HCT116 (cell line): ENCODE results near the gene MAMLD1.

Source experiments
- CEBPB ChIP-seq: IDR thresholded peaks from 2 replicates; pipeline ENCODE4 v1.6.1; 2012; ENCODE audit warnings: low read depth
- EZH2 ChIP-seq: fragments of 200-600 bp; sonication (generic); IDR thresholded peaks from 2 replicates; pipeline ENCODE4 v1.6.1; 2017; ENCODE audit warnings: antibody characterized with exemption, mixed run types
- EZH2phosphoT487 ChIP-seq: fragments of 200-600 bp; IDR thresholded peaks from 2 replicates; pipeline ENCODE4 v1.6.1; 2018; ENCODE audit warnings: antibody characterized with exemption, borderline replicate concordance
- FOSL1 ChIP-seq: IDR thresholded peaks from 2 replicates; pipeline ENCODE4 v1.6.1; 2012; ENCODE audit warnings: low read depth
- JUND ChIP-seq: IDR thresholded peaks from 2 replicates; pipeline ENCODE4 v1.6.1; 2012
- POLR2A ChIP-seq: IDR thresholded peaks from 2 replicates; pipeline ENCODE4 v1.7.0; 2011; ENCODE audit warnings: borderline replicate concordance; ENCODE audit not compliant: insufficient read depth, insufficient read length; ENCODE audit errors: extremely low read depth
- POLR2AphosphoS5 ChIP-seq: IDR thresholded peaks from 2 replicates; pipeline ENCODE4 v1.6.1; 2011; ENCODE audit warnings: mild to moderate bottlenecking, low read depth, low read length, moderate library complexity
- RAD21 ChIP-seq: IDR thresholded peaks from 2 replicates; pipeline ENCODE4 v1.6.1; 2012; ENCODE audit warnings: low read depth, mild to moderate bottlenecking
- SP1 ChIP-seq: IDR thresholded peaks from 2 replicates; pipeline ENCODE4 v1.6.1; 2012; ENCODE audit warnings: low read depth
- ZBTB33 ChIP-seq: IDR thresholded peaks from 2 replicates; pipeline ENCODE4 v1.6.1; 2011; ENCODE audit warnings: mild to moderate bottlenecking, low read length, moderate library complexity; ENCODE audit not compliant: insufficient replicate concordance; ENCODE audit errors: extremely low read depth
- ZFX ChIP-seq: fragments of 450-650 bp; IDR thresholded peaks from 2 replicates; pipeline ENCODE4 v1.6.1; 2017
- ZNF274 ChIP-seq: fragments of 200-500 bp; sonication (Bioruptor generic); IDR thresholded peaks from 2 replicates; pipeline ENCODE4 v1.6.1; 2014; ENCODE audit warnings: mild to moderate bottlenecking, low read depth, low read length, inconsistent platforms
- TF ChIP-seq, protein P1 (sequence below), 3 experiments: fragments of 200-600 bp in 1 of 3; sonication (generic) in 1 of 3; IDR thresholded peaks in 2 of 3; conservative IDR thresholded peaks in 1 of 3; 2 replicates each; pipeline ENCODE4 v1.5.1; 2012 to 2017; ENCODE audit warnings: low read depth in 2 of 3, low read length in 2 of 3, antibody characterized with exemption in 1 of 3, borderline replicate concordance in 1 of 3, control low read depth in 1 of 3, mild to moderate bottlenecking in 1 of 3, mixed read lengths in 1 of 3, mixed run types in 1 of 3, moderate library complexity in 1 of 3; ENCODE audit not compliant: insufficient read depth in 1 of 3

DNA sequence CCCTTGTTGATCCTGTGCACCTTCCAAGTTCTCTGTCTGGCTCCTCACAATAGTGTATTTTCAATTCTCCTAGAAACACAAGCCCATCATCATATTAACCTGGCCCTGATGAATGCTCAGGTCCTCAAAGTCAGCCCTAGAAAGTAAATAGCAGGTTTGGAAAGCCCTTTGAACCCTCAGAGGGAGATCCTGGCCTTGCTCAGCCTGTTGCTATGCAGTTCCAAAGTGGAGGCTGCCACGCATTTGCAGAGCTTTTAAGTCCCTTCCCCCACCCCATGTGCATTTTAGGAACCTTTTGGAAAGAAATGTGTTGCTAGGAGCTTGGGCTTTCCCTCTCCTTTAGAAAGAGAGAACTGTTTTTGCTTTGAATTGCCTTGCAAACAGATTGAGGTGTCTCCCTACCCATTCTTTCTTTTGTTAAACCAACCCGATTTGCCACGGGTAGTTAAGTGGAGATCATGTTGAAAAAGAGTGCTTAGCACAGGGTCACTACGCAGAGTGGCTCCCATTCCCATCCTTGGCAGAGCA is 12.2 kb downstream of the MAMLD1 start:
- no peak for TF ChIP-seq ZBTB33
- TF ChIP-seq ZFX = no peak
- TF ChIP-seq CEBPB = no peak
- TF ChIP-seq JUND = no peak
- no peak for TF ChIP-seq POLR2AphosphoS5
- TF ChIP-seq, protein P1, sequence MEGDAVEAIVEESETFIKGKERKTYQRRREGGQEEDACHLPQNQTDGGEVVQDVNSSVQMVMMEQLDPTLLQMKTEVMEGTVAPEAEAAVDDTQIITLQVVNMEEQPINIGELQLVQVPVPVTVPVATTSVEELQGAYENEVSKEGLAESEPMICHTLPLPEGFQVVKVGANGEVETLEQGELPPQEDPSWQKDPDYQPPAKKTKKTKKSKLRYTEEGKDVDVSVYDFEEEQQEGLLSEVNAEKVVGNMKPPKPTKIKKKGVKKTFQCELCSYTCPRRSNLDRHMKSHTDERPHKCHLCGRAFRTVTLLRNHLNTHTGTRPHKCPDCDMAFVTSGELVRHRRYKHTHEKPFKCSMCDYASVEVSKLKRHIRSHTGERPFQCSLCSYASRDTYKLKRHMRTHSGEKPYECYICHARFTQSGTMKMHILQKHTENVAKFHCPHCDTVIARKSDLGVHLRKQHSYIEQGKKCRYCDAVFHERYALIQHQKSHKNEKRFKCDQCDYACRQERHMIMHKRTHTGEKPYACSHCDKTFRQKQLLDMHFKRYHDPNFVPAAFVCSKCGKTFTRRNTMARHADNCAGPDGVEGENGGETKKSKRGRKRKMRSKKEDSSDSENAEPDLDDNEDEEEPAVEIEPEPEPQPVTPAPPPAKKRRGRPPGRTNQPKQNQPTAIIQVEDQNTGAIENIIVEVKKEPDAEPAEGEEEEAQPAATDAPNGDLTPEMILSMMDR (IDR thresholded peaks at IDR 0.05 in 2 of 3, conservative IDR thresholded peaks at IDR 0.05 in 1 of 3; ENCODE audit: borderline replicate concordance in 1 of 3, insufficient read depth in 1 of 3, low read depth in 2 of 3, low read length in 2 of 3) = no peak
- TF ChIP-seq EZH2 = no peak
- TF ChIP-seq EZH2phosphoT487 = no peak
- TF ChIP-seq POLR2A = no peak
- TF ChIP-seq SP1 = no peak
- TF ChIP-seq FOSL1 = no peak
- TF ChIP-seq ZNF274 = no peak
- TF ChIP-seq RAD21 = no peak
